ENCODE measurements around the gene NPTX1. TPM values are rescaled to one million over a fixed set of nuclear protein-coding genes. Genes with fewer than 3 reads are reported as not detected.
A peak's percentile ranks its signal among the peaks of the same experiment; 100 is the strongest.

The NPTX1 gene
- polyA plus RNA-seq, 2 of the 4 experiments (the other 2 are of a cell fraction), result 43.6 to 109 TPM

DNA sequence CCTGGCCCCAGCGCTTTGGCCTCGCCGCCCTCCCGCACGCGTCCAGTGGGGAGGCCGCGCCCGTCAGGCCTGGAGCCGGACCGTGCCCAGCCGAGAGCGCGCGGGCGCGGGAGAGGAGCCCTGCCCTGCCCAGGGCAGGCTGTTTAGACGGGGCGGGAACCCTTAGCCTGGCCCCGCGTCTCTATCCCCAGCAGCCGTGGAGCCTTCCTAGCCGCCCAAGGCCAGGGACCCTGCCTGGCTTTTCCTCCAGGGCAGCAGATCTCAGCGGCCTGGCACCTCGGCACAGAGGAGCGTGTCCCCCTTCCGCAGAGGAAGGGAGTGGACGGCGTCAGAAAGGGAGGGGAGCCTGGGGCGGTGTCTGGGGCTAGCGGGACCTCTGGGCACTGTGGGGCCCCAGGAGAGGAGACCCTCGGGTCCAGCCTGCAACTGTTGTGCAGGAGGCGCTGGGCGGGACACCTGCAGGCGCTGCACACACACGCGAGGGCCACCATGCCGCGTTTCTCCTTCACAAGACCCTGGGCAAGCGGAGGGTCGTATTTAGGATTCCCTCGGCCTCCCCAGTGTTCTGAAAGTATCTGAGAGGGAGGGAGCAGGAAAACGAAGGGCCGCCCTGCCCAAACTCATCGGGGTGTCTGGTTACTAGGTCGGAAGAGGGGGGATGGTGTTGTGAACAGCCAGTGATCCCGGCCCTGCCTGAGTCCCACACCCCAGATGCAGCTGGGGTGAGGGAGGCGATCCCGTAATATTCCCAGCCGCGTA, 2.3 kb upstream of the NPTX1 start:
- Histone ChIP-seq H3K4me1 (peaks cover 64% of the 10 kb centered on the region), H3K4me2 (peak overlapping the region; percentile 95), H3K27ac (peak overlapping the region; percentile 60 to 80; a peak in 5 of 6 replicates), H3K9me3 (no peaks in the 10 kb centered on the region), H3K4me3 (peak overlapping the region; percentile 54)
- no peak for ATAC-seq
- 83% methylated on average over 51 of the region's 51 CpGs for WGBS (ENCODE audit: missing lambda C conversion rate)
- POLR2A ChIA-PET, result no interaction called here
- CTCF ChIA-PET, result interaction anchor here (1.0 to 7.5 kb wide), 12 partner anchors 15 to 503 kb away, joined by 3 to 53 read pairs (median 10); partner anchors contain the start of gene RPTOR
- TF ChIP-seq RCOR1 (IDR thresholded peaks at IDR 0.05; ENCODE audit: low read depth, low read length) (no peak), HOXA7 (CRISPR knock-in tag; IDR thresholded peaks at IDR 0.05) (no peak), ZSCAN20 (CRISPR knock-in tag; IDR thresholded peaks at IDR 0.05) (no peak), ESRRA (IDR thresholded peaks at IDR 0.05; ENCODE audit: borderline replicate concordance, low read length) (no peak), RARB (CRISPR knock-in tag; IDR thresholded peaks at IDR 0.05) (no peak), CEBPB (IDR thresholded peaks at IDR 0.05) (no peak), CBX8 (IDR thresholded peaks at IDR 0.05) (no peak), JUNB (IDR thresholded peaks at IDR 0.05) (no peak), MYC (IDR thresholded peaks at IDR 0.05; ENCODE audit: borderline replicate concordance, low read length) (no peak), CHD4 (IDR thresholded peaks at IDR 0.05; ENCODE audit: borderline replicate concordance) (no peak), TP53 (CRISPR knock-in tag; IDR thresholded peaks at IDR 0.05) (no peak), TFCP2L1 (CRISPR knock-in tag; IDR thresholded peaks at IDR 0.05) (no peak), EHMT2 (IDR thresholded peaks at IDR 0.05; ENCODE audit: low read depth) (no peak), SREBF2 (IDR thresholded peaks at IDR 0.05) (no peak)
- TF ChIP-seq, protein P1, sequence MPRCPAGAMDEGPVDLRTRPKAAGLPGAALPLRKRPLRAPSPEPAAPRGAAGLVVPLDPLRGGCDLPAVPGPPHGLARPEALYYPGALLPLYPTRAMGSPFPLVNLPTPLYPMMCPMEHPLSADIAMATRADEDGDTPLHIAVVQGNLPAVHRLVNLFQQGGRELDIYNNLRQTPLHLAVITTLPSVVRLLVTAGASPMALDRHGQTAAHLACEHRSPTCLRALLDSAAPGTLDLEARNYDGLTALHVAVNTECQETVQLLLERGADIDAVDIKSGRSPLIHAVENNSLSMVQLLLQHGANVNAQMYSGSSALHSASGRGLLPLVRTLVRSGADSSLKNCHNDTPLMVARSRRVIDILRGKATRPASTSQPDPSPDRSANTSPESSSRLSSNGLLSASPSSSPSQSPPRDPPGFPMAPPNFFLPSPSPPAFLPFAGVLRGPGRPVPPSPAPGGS (IDR thresholded peaks at IDR 0.05), result no peak
- TF ChIP-seq, protein P2, sequence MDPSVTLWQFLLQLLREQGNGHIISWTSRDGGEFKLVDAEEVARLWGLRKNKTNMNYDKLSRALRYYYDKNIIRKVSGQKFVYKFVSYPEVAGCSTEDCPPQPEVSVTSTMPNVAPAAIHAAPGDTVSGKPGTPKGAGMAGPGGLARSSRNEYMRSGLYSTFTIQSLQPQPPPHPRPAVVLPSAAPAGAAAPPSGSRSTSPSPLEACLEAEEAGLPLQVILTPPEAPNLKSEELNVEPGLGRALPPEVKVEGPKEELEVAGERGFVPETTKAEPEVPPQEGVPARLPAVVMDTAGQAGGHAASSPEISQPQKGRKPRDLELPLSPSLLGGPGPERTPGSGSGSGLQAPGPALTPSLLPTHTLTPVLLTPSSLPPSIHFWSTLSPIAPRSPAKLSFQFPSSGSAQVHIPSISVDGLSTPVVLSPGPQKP (IDR thresholded peaks at IDR 0.05; ENCODE audit: low read depth, low read length), result no peak
- no peak for FAIRE-seq
- DNase-seq (ENCODE audit: low read depth in 1 of 2, low spot score in 1 of 2), result no peak

DNA sequence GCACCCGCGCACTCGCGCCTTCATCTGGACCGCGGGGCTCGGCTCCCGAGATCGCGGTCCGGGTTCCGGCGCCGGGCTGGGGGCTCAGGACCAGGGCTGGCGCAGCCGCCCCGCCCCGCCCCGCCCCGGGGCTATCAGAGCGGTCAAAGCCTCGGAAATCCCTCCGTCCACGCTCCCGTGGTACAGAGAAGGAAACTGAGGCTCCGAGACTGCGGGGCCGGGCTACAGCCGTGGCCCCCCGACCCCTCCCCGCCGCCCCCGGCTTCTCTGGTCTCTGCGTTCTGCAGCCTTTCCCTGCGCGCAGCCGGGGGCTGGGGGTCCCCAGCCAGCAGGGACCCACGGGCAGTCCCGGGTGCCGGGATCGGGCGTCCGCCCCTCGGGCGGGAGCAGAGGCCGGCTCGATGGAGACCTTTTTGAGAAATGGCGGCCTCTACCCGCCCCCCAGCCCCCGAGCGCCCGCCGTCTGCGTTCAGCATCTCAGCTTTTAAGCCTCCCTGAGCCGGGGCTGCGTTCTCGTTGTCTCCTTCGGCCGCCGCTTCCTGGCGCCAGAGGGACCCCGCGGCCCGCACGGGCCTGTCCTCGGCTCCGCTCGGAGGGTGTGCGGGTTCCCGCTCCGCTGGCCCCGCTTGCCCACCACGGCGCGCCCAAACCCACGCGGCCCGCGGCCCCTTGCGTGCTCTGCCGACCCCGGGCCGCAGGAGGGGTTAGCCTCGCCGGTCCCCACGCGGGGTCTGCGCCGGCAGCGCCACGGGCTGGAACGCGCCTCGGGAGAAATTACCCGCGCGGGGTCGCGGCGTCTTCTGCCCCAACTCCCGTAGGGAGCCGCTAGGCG, 1.5 kb upstream of the NPTX1 start:
- ATAC-seq (peak; percentile 20 to 70; a peak in 3 of 6 replicates), FAIRE-seq (no peak), DNase-seq (ENCODE audit: low read depth in 1 of 2, low spot score in 1 of 2) (peak; percentile 70 to 75)
- Histone ChIP-seq H3K4me2 (peak overlapping the region; percentile 95), H3K4me3 (peak overlapping the region; percentile 54), H3K9me3 (no peaks in the 10 kb centered on the region), H3K4me1 (peaks cover 56% of the 10 kb centered on the region), H3K27ac (peak overlapping the region; percentile 60 to 80)
- POLR2A ChIA-PET, result interaction anchor here (3.7 kb wide), 1 partner anchor 23 kb away, joined by 27 read pairs; no protein-coding TSS in a partner anchor
- WGBS (ENCODE audit: missing lambda C conversion rate), result 4% methylated on average over 50 of the region's 103 CpGs
- TF ChIP-seq RCOR1 (IDR thresholded peaks at IDR 0.05; ENCODE audit: low read depth, low read length), result no peak
- TF ChIP-seq, protein P3, sequence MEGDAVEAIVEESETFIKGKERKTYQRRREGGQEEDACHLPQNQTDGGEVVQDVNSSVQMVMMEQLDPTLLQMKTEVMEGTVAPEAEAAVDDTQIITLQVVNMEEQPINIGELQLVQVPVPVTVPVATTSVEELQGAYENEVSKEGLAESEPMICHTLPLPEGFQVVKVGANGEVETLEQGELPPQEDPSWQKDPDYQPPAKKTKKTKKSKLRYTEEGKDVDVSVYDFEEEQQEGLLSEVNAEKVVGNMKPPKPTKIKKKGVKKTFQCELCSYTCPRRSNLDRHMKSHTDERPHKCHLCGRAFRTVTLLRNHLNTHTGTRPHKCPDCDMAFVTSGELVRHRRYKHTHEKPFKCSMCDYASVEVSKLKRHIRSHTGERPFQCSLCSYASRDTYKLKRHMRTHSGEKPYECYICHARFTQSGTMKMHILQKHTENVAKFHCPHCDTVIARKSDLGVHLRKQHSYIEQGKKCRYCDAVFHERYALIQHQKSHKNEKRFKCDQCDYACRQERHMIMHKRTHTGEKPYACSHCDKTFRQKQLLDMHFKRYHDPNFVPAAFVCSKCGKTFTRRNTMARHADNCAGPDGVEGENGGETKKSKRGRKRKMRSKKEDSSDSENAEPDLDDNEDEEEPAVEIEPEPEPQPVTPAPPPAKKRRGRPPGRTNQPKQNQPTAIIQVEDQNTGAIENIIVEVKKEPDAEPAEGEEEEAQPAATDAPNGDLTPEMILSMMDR (IDR thresholded peaks at IDR 0.05), result peak; percentile 67
- peak; percentile 92 for TF ChIP-seq SMC3 (IDR thresholded peaks at IDR 0.05)
- TF ChIP-seq, protein P2 (IDR thresholded peaks at IDR 0.05; ENCODE audit: low read depth, low read length), result no peak
- TF ChIP-seq, protein P4, sequence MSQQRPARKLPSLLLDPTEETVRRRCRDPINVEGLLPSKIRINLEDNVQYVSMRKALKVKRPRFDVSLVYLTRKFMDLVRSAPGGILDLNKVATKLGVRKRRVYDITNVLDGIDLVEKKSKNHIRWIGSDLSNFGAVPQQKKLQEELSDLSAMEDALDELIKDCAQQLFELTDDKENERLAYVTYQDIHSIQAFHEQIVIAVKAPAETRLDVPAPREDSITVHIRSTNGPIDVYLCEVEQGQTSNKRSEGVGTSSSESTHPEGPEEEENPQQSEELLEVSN (IDR thresholded peaks at IDR 0.05; ENCODE audit: borderline replicate concordance, low read depth), result 0 out of 2 replicates have a peak, but pooled peaks have one; percentile 21
- TF ChIP-seq RAD21 (conservative IDR thresholded peaks at IDR 0.05 in 1 of 2, IDR thresholded peaks at IDR 0.05 in 1 of 2), result peak; percentile 77 to 90
- 0 out of 2 replicates have a peak, but pooled peaks have one; percentile 39 for TF ChIP-seq RNF2 (IDR thresholded peaks at IDR 0.05; ENCODE audit: borderline replicate concordance, low read depth)
- CTCF ChIA-PET, result interaction anchor here (0.6 to 7.5 kb wide), 30 partner anchors 9 to 504 kb away, joined by 3 to 53 read pairs (median 6); no protein-coding TSS in a partner anchor
